HG03097 (cell line): Measurements from ENCODE around the gene SMIM30.

Experiments used
- ATAC-seq: cut with Tn5 transposase; IDR thresholded peaks from one replicate; pipeline ENCODE4 v1.9.1; 2021; ENCODE audit not compliant: unreplicated experiment, low FRiP score

SMIM30 gene

GRCh38 chr7:113109718-113110117 is 8.6 kb downstream of the SMIM30 start:
- no peak for ATAC-seq

- no peak for ATAC-seq
Measured at GRCh38 chr7:113100121-113100603, 18.2 kb downstream of the SMIM30 start.

GRCh38 chr7:113099284-113099919 is 19.0 kb downstream of the SMIM30 start:
- ATAC-seq: no peak

GRCh38 chr7:113094517-113095249 is 23.7 kb downstream of the SMIM30 start:
- ATAC-seq: no peak

- no peak for ATAC-seq
Measured at GRCh38 chr7:113093561-113093960, 24.8 kb downstream of the SMIM30 start.

GRCh38 chr7:113092762-113093161 is 25.6 kb downstream of the SMIM30 start:
- no peak for ATAC-seq

GRCh38 chr7:113087071-113087998 is 31.0 kb downstream of the SMIM30 start:
- ATAC-seq: no peak

GRCh38 chr7:113086431-113086888 is 31.9 kb downstream of the SMIM30 start, which contains the start of gene GPR85:
TSS of gene GPR85 (minus strand) at chr7:113086827. CDS start at chr7:113084721, 2,106 bp downstream.
- ATAC-seq: peak; percentile 84

GRCh38 chr7:113085781-113086390 is 32.5 kb downstream of the SMIM30 start:
- no peak for ATAC-seq

- no peak for ATAC-seq
Measured at GRCh38 chr7:113084496-113085172, 33.7 kb downstream of the SMIM30 start.

- ATAC-seq: no peak
Measured at GRCh38 chr7:113083816-113084495, 34.4 kb downstream of the SMIM30 start.

GRCh38 chr7:113083132-113083815 is 35.1 kb downstream of the SMIM30 start:
- no peak for ATAC-seq

GRCh38 chr7:113078331-113078730 is 40.0 kb downstream of the SMIM30 start:
- no peak for ATAC-seq

- no peak for ATAC-seq
Measured at GRCh38 chr7:113076703-113077102, 41.7 kb downstream of the SMIM30 start.

GRCh38 chr7:113071465-113071864 is 46.9 kb downstream of the SMIM30 start:
- no peak for ATAC-seq
